ENCODE results near the gene ABI3BP. TPM values are rescaled to one million over a fixed set of nuclear protein-coding genes. Genes with fewer than 3 reads are reported as not detected.

Gene ABI3BP
- total and polyA plus RNA-seq, 4 donors = 1.9 to 4.2 (median 2.4) TPM

DNA sequence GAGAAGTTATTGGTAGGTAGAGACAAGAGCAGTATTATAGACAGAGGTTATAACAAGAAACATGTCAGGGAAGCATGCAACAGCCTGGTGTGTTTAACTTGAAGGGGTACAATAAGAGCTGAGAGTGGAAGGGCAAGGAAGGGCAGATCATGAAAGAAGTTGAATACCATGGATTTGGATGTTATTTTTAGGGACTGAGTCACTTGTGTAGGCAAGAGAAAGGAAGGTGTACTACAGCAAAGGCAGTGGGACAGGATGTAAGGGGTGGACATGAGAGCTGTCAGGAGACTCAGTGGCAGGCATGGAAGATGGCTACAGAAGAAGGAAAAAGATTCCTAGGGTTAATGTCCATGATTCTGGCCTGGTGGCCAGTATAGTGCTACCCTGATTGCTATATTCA, 217.6 kb downstream of the ABI3BP start (continued):
- no peak for TF ChIP-seq RXRA (IDR thresholded peaks at IDR 0.05)
- TF ChIP-seq, protein P1, sequence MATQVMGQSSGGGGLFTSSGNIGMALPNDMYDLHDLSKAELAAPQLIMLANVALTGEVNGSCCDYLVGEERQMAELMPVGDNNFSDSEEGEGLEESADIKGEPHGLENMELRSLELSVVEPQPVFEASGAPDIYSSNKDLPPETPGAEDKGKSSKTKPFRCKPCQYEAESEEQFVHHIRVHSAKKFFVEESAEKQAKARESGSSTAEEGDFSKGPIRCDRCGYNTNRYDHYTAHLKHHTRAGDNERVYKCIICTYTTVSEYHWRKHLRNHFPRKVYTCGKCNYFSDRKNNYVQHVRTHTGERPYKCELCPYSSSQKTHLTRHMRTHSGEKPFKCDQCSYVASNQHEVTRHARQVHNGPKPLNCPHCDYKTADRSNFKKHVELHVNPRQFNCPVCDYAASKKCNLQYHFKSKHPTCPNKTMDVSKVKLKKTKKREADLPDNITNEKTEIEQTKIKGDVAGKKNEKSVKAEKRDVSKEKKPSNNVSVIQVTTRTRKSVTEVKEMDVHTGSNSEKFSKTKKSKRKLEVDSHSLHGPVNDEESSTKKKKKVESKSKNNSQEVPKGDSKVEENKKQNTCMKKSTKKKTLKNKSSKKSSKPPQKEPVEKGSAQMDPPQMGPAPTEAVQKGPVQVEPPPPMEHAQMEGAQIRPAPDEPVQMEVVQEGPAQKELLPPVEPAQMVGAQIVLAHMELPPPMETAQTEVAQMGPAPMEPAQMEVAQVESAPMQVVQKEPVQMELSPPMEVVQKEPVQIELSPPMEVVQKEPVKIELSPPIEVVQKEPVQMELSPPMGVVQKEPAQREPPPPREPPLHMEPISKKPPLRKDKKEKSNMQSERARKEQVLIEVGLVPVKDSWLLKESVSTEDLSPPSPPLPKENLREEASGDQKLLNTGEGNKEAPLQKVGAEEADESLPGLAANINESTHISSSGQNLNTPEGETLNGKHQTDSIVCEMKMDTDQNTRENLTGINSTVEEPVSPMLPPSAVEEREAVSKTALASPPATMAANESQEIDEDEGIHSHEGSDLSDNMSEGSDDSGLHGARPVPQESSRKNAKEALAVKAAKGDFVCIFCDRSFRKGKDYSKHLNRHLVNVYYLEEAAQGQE (IDR thresholded peaks at IDR 0.05) = no peak

DNA sequence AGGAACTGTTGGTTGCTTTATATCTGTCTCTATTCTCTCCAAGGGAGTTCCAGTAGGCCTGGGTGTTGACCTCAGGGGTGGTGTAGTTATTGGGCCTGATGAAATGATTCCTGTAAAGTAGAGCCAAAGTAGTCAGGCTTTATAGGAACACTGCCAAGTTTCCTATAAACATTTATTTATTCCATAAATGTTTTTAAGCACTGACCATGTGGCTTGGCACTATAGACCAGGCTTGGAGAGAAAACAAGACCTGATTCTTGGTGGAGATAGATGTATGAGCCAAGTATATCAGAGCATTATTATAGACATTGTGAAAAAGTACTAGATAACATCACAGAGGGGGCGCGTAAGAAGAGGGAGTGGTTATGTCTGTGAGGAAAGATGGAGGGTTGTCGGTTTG, 218.0 kb downstream of the ABI3BP start:
- Histone ChIP-seq H3K9me3 (ENCODE audit: control insufficient read depth in 4 of 4, low read length in 3 of 4) (no peaks in the 10 kb centered on the region), H3K9ac (ENCODE audit: low read depth in 1 of 2, low read length in 2 of 2) (no peak overlapping the region), H3K27me3 (ENCODE audit: control insufficient read depth in 4 of 4, insufficient read depth in 4 of 4, low read length in 3 of 4) (no peaks in the 10 kb centered on the region), H3K4me1 (ENCODE audit: control insufficient read depth in 4 of 4, insufficient read depth in 4 of 4, low read length in 3 of 4) (no peaks in the 10 kb centered on the region), H3K27ac (ENCODE audit: low read depth in 1 of 2, low read length in 2 of 2) (no peak overlapping the region), H3K4me3 (ENCODE audit: low read depth in 1 of 3, low read length in 3 of 3) (no peak overlapping the region), H3K36me3 (ENCODE audit: control insufficient read depth in 4 of 4, insufficient read depth in 3 of 4, low read depth in 1 of 4, low read length in 3 of 4) (no peaks in the 10 kb centered on the region)
- 97% methylated on average over 3 of the region's 3 CpGs for WGBS
- DNase-seq (ENCODE audit: low spot score) = no peak
- TF ChIP-seq SP1 (IDR thresholded peaks at IDR 0.05) (no peak), FOXA1 (IDR thresholded peaks at IDR 0.05) (no peak), JUND (IDR thresholded peaks at IDR 0.05) (no peak), NR2F2 (IDR thresholded peaks at IDR 0.05) (no peak), RXRA (IDR thresholded peaks at IDR 0.05) (no peak), YY1 (IDR thresholded peaks at IDR 0.05) (no peak), RAD21 (IDR thresholded peaks at IDR 0.05) (no peak), EGR1 (IDR thresholded peaks at IDR 0.05; ENCODE audit: low read depth in 2 of 2) (no peak), HNF4A (conservative IDR thresholded peaks at IDR 0.05) (no peak), HNF4G (IDR thresholded peaks at IDR 0.05) (no peak), FOXA2 (IDR thresholded peaks at IDR 0.05) (no peak)
- TF ChIP-seq, protein P2, sequence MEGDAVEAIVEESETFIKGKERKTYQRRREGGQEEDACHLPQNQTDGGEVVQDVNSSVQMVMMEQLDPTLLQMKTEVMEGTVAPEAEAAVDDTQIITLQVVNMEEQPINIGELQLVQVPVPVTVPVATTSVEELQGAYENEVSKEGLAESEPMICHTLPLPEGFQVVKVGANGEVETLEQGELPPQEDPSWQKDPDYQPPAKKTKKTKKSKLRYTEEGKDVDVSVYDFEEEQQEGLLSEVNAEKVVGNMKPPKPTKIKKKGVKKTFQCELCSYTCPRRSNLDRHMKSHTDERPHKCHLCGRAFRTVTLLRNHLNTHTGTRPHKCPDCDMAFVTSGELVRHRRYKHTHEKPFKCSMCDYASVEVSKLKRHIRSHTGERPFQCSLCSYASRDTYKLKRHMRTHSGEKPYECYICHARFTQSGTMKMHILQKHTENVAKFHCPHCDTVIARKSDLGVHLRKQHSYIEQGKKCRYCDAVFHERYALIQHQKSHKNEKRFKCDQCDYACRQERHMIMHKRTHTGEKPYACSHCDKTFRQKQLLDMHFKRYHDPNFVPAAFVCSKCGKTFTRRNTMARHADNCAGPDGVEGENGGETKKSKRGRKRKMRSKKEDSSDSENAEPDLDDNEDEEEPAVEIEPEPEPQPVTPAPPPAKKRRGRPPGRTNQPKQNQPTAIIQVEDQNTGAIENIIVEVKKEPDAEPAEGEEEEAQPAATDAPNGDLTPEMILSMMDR (IDR thresholded peaks at IDR 0.05; ENCODE audit: low read depth, low read length, missing input control) = no peak
- TF ChIP-seq, protein P3, sequence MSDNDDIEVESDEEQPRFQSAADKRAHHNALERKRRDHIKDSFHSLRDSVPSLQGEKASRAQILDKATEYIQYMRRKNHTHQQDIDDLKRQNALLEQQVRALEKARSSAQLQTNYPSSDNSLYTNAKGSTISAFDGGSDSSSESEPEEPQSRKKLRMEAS (IDR thresholded peaks at IDR 0.05) = no peak
- TF ChIP-seq, protein P1 (IDR thresholded peaks at IDR 0.05) = no peak
- TF ChIP-seq, protein P4, sequence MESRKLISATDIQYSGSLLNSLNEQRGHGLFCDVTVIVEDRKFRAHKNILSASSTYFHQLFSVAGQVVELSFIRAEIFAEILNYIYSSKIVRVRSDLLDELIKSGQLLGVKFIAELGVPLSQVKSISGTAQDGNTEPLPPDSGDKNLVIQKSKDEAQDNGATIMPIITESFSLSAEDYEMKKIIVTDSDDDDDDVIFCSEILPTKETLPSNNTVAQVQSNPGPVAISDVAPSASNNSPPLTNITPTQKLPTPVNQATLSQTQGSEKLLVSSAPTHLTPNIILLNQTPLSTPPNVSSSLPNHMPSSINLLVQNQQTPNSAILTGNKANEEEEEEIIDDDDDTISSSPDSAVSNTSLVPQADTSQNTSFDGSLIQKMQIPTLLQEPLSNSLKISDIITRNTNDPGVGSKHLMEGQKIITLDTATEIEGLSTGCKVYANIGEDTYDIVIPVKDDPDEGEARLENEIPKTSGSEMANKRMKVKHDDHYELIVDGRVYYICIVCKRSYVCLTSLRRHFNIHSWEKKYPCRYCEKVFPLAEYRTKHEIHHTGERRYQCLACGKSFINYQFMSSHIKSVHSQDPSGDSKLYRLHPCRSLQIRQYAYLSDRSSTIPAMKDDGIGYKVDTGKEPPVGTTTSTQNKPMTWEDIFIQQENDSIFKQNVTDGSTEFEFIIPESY (IDR thresholded peaks at IDR 0.05) = no peak
- TF ChIP-seq, protein P5, sequence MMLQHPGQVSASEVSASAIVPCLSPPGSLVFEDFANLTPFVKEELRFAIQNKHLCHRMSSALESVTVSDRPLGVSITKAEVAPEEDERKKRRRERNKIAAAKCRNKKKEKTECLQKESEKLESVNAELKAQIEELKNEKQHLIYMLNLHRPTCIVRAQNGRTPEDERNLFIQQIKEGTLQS (IDR thresholded peaks at IDR 0.05) = no peak
